ENCODE measurements around the gene MYO18B. TPM values are rescaled to one million over a fixed set of nuclear protein-coding genes. Genes with fewer than 3 reads are reported as not detected.

The MYO18B gene
- polyA plus RNA-seq, 3 donors: not detected

GRCh38 chr22:25709758-25710157 lies 32.2 kb upstream of the MYO18B start:
- peak overlapping the region in 1 of 7 donors; percentile 33 for H3K27ac Mint-ChIP-seq
- H3K36me3 Mint-ChIP-seq: peaks cover 84 to 95% of the 10 kb centered on the region in 2 donors
- H2AFZ ChIP-seq (ENCODE audit: insufficient read depth, low read depth, low read length, poor library complexity, severe bottlenecking): no peak overlapping the region
- no peak for DNase-seq
- no peak for TF ChIP-seq CTCF (IDR thresholded peaks at IDR 0.05)
- H3K4me3 ChIP-seq (replicated peaks in 1 of 3; ENCODE audit: low read depth in 2 of 3, low read length in 3 of 3): no peak overlapping the region
- 100% methylated on average over 5 of the region's 6 CpGs for WGBS (ENCODE audit: insufficient coverage)
- no peaks in the 10 kb centered on the region for H3K9me3 Mint-ChIP-seq
- no peaks in the 10 kb centered on the region for H3K4me1 Mint-ChIP-seq
- intact Hi-C loops (cut with micrococcal nuclease): loop anchor here (10.0 kb wide), 1 partner anchor 245 kb away; no protein-coding TSS in a partner anchor
- no peaks in the 10 kb centered on the region for H3K9me3 ChIP-seq (replicated peaks in 1 of 2; ENCODE audit: control insufficient read depth in 1 of 2, insufficient read depth in 1 of 2, low read length in 2 of 2)
- no peak overlapping the region for H3K27ac ChIP-seq (ENCODE audit: low read depth in 1 of 2, low read length in 2 of 2)
- H3K79me2 ChIP-seq (ENCODE audit: insufficient read depth, low read length): no peaks in the 10 kb centered on the region
- H3K4me1 ChIP-seq (ENCODE audit: control insufficient read depth in 1 of 2, insufficient read depth in 2 of 2, low read length in 2 of 2): no peaks in the 10 kb centered on the region
- H3K36me3 ChIP-seq (replicated peaks in 1 of 2; ENCODE audit: control insufficient read depth in 1 of 2, insufficient read depth in 2 of 2, low read length in 2 of 2): peaks cover 90 to 95% of the 10 kb centered on the region in 2 donors
- H3K27me3 Mint-ChIP-seq (ENCODE audit: low read depth in 3 of 3): no peaks in the 10 kb centered on the region
- H3K4me2 ChIP-seq (replicated peaks; ENCODE audit: extremely low read depth, low read length, poor library complexity, severe bottlenecking): no peak overlapping the region
- no peaks in the 10 kb centered on the region for H3K27me3 ChIP-seq (ENCODE audit: control insufficient read depth in 2 of 2, insufficient read depth in 2 of 2, low read length in 2 of 2)
- no peak overlapping the region for H3K9ac ChIP-seq (ENCODE audit: insufficient read depth, low read length, poor library complexity, severe bottlenecking)
- no peak overlapping the region for H3K4me3 Mint-ChIP-seq
- H4K20me1 ChIP-seq (ENCODE audit: insufficient read depth, low read length): peaks cover 75% of the 10 kb centered on the region

- H3K4me1 ChIP-seq (ENCODE audit: control insufficient read depth in 1 of 2, insufficient read depth in 2 of 2, low read length in 2 of 2): no peaks in the 10 kb centered on the region
- Mint-ChIP-seq H3K4me3 (no peak overlapping the region), H3K9me3 (no peaks in the 10 kb centered on the region), H3K4me1 (no peaks in the 10 kb centered on the region), H3K27me3 (ENCODE audit: low read depth in 3 of 3) (no peaks in the 10 kb centered on the region), H3K36me3 (peaks cover 85 to 95% of the 10 kb centered on the region in 2 donors), H3K27ac (no peak overlapping the region)
- no peak overlapping the region for H3K4me2 ChIP-seq (replicated peaks; ENCODE audit: extremely low read depth, low read length, poor library complexity, severe bottlenecking)
- peaks cover 75% of the 10 kb centered on the region for H4K20me1 ChIP-seq (ENCODE audit: insufficient read depth, low read length)
- no peak for DNase-seq
- no peaks in the 10 kb centered on the region for H3K9me3 ChIP-seq (replicated peaks in 1 of 2; ENCODE audit: control insufficient read depth in 1 of 2, insufficient read depth in 1 of 2, low read length in 2 of 2)
- H3K27ac ChIP-seq (ENCODE audit: low read depth in 1 of 2, low read length in 2 of 2): no peak overlapping the region
- no peak overlapping the region for H3K4me3 ChIP-seq (replicated peaks in 1 of 3; ENCODE audit: low read depth in 2 of 3, low read length in 3 of 3)
- no peak overlapping the region for H2AFZ ChIP-seq (ENCODE audit: insufficient read depth, low read depth, low read length, poor library complexity, severe bottlenecking)
- 98% methylated on average over 6 of the region's 7 CpGs for WGBS (ENCODE audit: insufficient coverage)
- H3K79me2 ChIP-seq (ENCODE audit: insufficient read depth, low read length): no peaks in the 10 kb centered on the region
- no peak overlapping the region for H3K9ac ChIP-seq (ENCODE audit: insufficient read depth, low read length, poor library complexity, severe bottlenecking)
- H3K36me3 ChIP-seq (replicated peaks in 1 of 2; ENCODE audit: control insufficient read depth in 1 of 2, insufficient read depth in 2 of 2, low read length in 2 of 2): peaks cover 88 to 95% of the 10 kb centered on the region in 2 donors
- no peaks in the 10 kb centered on the region for H3K27me3 ChIP-seq (ENCODE audit: control insufficient read depth in 2 of 2, insufficient read depth in 2 of 2, low read length in 2 of 2)
- intact Hi-C loops (cut with micrococcal nuclease): no loop called here
- TF ChIP-seq CTCF (IDR thresholded peaks at IDR 0.05): no peak
Observed at GRCh38 chr22:25710501-25710900, 31.5 kb upstream of the MYO18B start.
